GM18511 (cell line): ENCODE measurements around the gene STAB2.

Experiments
- ATAC-seq: cut with Tn5 transposase; IDR thresholded peaks from one replicate; pipeline ENCODE4 v1.9.1; 2021; ENCODE audit warnings: mild to moderate bottlenecking, moderate library complexity; ENCODE audit not compliant: unreplicated experiment

Gene STAB2

GRCh38 chr12:103773109-103773910 lies 186.2 kb downstream of the STAB2 start:
- ATAC-seq, result no peak

- ATAC-seq, result no peak
Measured at GRCh38 chr12:103774977-103775560, 188.0 kb downstream of the STAB2 start.

- no peak for ATAC-seq
Measured at GRCh38 chr12:103778781-103779180, 191.7 kb downstream of the STAB2 start.

GRCh38 chr12:103779410-103780092 lies 192.5 kb downstream of the STAB2 start:
- no peak for ATAC-seq

- no peak for ATAC-seq
Measured at GRCh38 chr12:103780093-103780440, 193.0 kb downstream of the STAB2 start.

GRCh38 chr12:103780992-103781391 lies 193.9 kb downstream of the STAB2 start:
- no peak for ATAC-seq

GRCh38 chr12:103782399-103782798 lies 195.3 kb downstream of the STAB2 start:
- ATAC-seq, result no peak

- no peak for ATAC-seq
Measured at GRCh38 chr12:103783744-103784664, 196.9 kb downstream of the STAB2 start.

- no peak for ATAC-seq
Measured at GRCh38 chr12:103785243-103786031, 198.4 kb downstream of the STAB2 start.

- ATAC-seq, result no peak
Measured at GRCh38 chr12:103786201-103786600, 199.1 kb downstream of the STAB2 start.

GRCh38 chr12:103791350-103791920 lies 204.4 kb downstream of the STAB2 start:
- ATAC-seq, result no peak

GRCh38 chr12:103793046-103793445 lies 206.0 kb downstream of the STAB2 start:
- no peak for ATAC-seq

- ATAC-seq, result no peak
Measured at GRCh38 chr12:103793512-103794045, 206.5 kb downstream of the STAB2 start.

- ATAC-seq, result no peak
Measured at GRCh38 chr12:103794309-103795213, 207.5 kb downstream of the STAB2 start.

GRCh38 chr12:103798586-103798985 lies 211.5 kb downstream of the STAB2 start:
- no peak for ATAC-seq

- no peak for ATAC-seq
Measured at GRCh38 chr12:103799504-103799856, 212.4 kb downstream of the STAB2 start.

GRCh38 chr12:103799857-103800771 lies 213.0 kb downstream of the STAB2 start:
- no peak for ATAC-seq
